HFFc6 (cell line): ENCODE measurements around the gene CWH43. TPM values are rescaled to one million over a fixed set of nuclear protein-coding genes. Genes with fewer than 3 reads are reported as not detected.
"Not testable (repeated sequence)": the region's sequence is repeated elsewhere in the genome, so short reads cannot be mapped to it uniquely, and the experiment has no call there.

Experiments
- DNase-seq: peaks from one replicate; pipeline ENCODE4 v3.0.0-alpha.2; 2018
- H3K27ac Mint-ChIP-seq: 2 replicates; pipeline ENCODE4 v1.8.0; 2020; ENCODE audit warnings: mild to moderate bottlenecking, mixed read lengths
- H3K27me3 Mint-ChIP-seq: 2 replicates; pipeline ENCODE4 v1.8.0; 2021; ENCODE audit warnings: mild to moderate bottlenecking, moderate library complexity, mixed read lengths; ENCODE audit not compliant: insufficient read depth
- H3K36me3 Mint-ChIP-seq: 2 replicates; pipeline ENCODE4 v1.8.0; 2021; ENCODE audit warnings: low read depth, mixed read lengths
- H3K4me1 Mint-ChIP-seq: 2 replicates; pipeline ENCODE4 v1.8.0; 2020; ENCODE audit warnings: low read depth, mixed read lengths
- H3K4me3 Mint-ChIP-seq: 2 replicates; pipeline ENCODE4 v1.8.0; 2020; ENCODE audit warnings: mild to moderate bottlenecking, moderate library complexity, mixed read lengths
- H3K9me3 Mint-ChIP-seq: 2 replicates; pipeline ENCODE4 v1.8.0; 2020; ENCODE audit warnings: mild to moderate bottlenecking, mixed read lengths
- CTCF ChIP-seq: fragments of 200-600 bp; sonication (generic); IDR thresholded peaks from 2 replicates; pipeline ENCODE4 v1.5.0; 2021; ENCODE audit warnings: antibody characterized with exemption, mild to moderate bottlenecking
- total RNA-seq, 6 experiments: library from RNA; stranded (reverse); fragmentation: NEBNext Ultra II Directional; extraction: Animal tissue kit (Norgen Biotek cat#: 25700); gene quantifications; 2 replicates in 1 of 6; 3 replicates in 5 of 6; pipeline ENCODE4 v1.2.3, GENCODE V29; 2021

The CWH43 gene
- total RNA-seq, 6 experiments from 2014 or later: not detected

- H3K36me3 Mint-ChIP-seq: no peaks in the 10 kb centered on the region
- DNase-seq: peak; percentile 66
- H3K4me1 Mint-ChIP-seq: peaks cover 28% of the 10 kb centered on the region
- TF ChIP-seq CTCF: no peak
- H3K4me3 Mint-ChIP-seq: no peak overlapping the region
- H3K27me3 Mint-ChIP-seq: peaks cover 3% of the 10 kb centered on the region; the same call in 1 of the 2 replicates
- no peaks in the 10 kb centered on the region; the same call in 1 of the 2 replicates for H3K9me3 Mint-ChIP-seq
- H3K27ac Mint-ChIP-seq: peak overlapping the region; percentile 59
Observed at GRCh38 chr4:48949518-48950219, 36.4 kb upstream of the CWH43 start.

GRCh38 chr4:48954314-48954713 is 31.8 kb upstream of the CWH43 start:
- H3K9me3 Mint-ChIP-seq: no peaks in the 10 kb centered on the region; the same call in 1 of the 2 replicates
- no peaks in the 10 kb centered on the region for H3K36me3 Mint-ChIP-seq
- H3K4me3 Mint-ChIP-seq: no peak overlapping the region
- no peak for TF ChIP-seq CTCF
- peaks cover 3% of the 10 kb centered on the region for H3K27me3 Mint-ChIP-seq
- peak; percentile 15 for DNase-seq
- H3K27ac Mint-ChIP-seq: peak overlapping the region; percentile 69
- H3K4me1 Mint-ChIP-seq: peaks cover 38% of the 10 kb centered on the region

GRCh38 chr4:48957366-48957765 is 28.7 kb upstream of the CWH43 start:
- H3K36me3 Mint-ChIP-seq, DNase-seq, H3K27ac Mint-ChIP-seq, H3K4me3 Mint-ChIP-seq, H3K9me3 Mint-ChIP-seq, H3K27me3 Mint-ChIP-seq: not testable (repeated sequence)
- peaks cover 26% of the 10 kb centered on the region for H3K4me1 Mint-ChIP-seq

- no peak overlapping the region for H3K27ac Mint-ChIP-seq
- TF ChIP-seq CTCF: no peak
- H3K4me3 Mint-ChIP-seq: no peak overlapping the region
- H3K36me3 Mint-ChIP-seq: no peaks in the 10 kb centered on the region
- no peaks in the 10 kb centered on the region for H3K9me3 Mint-ChIP-seq
- DNase-seq: no peak
- H3K27me3 Mint-ChIP-seq: no peaks in the 10 kb centered on the region; the same call in 1 of the 2 replicates
- H3K4me1 Mint-ChIP-seq: peaks cover 26% of the 10 kb centered on the region
Observed at GRCh38 chr4:48958582-48958981, 27.5 kb upstream of the CWH43 start.

- no peak for TF ChIP-seq CTCF
- no peak overlapping the region for H3K4me3 Mint-ChIP-seq
Observed at GRCh38 chr4:48960988-48961635, 25.0 kb upstream of the CWH43 start.

GRCh38 chr4:48962636-48963035 is 23.4 kb upstream of the CWH43 start:
- TF ChIP-seq CTCF: no peak
- Mint-ChIP-seq H3K36me3 (no peaks in the 10 kb centered on the region), H3K4me1 (no peaks in the 10 kb centered on the region), H3K27me3 (no peaks in the 10 kb centered on the region; the same call in 1 of the 2 replicates), H3K27ac (no peak overlapping the region), H3K4me3 (no peak overlapping the region), H3K9me3 (no peaks in the 10 kb centered on the region)
- no peak for DNase-seq

More at GRCh38 chr4:48960988-48961635, 25.0 kb upstream of the CWH43 start:
- Mint-ChIP-seq H3K27ac (no peak overlapping the region), H3K4me1 (peaks cover 2% of the 10 kb centered on the region), H3K9me3 (no peaks in the 10 kb centered on the region), H3K36me3 (no peaks in the 10 kb centered on the region), H3K27me3 (no peaks in the 10 kb centered on the region; the same call in 1 of the 2 replicates)
- DNase-seq: no peak
